K562 (cell line): Measurements from ENCODE around the gene PSMB4. TPM values are rescaled to one million over a fixed set of nuclear protein-coding genes. Genes with fewer than 3 reads are reported as not detected.

Source experiments
- BACH1 ChIP-seq: fragments of 200-800 bp; sonication (Bioruptor generic); IDR thresholded peaks from 2 replicates; pipeline ENCODE4 v1.6.1; 2016; ENCODE audit warnings: missing genetic modification characterization, missing compliant biosample characterization
- CBFB ChIP-seq: sonication (generic); formaldehyde crosslinking; IDR thresholded peaks from 2 replicates; pipeline ENCODE4 v1.4.0; 2020; ENCODE audit warnings: mild to moderate bottlenecking, missing genetic modification reagents
- CCNT2 ChIP-seq: IDR thresholded peaks from 2 replicates; pipeline ENCODE4 v1.6.1; 2011; ENCODE audit warnings: borderline replicate concordance, low read depth, mild to moderate bottlenecking, moderate library complexity, mixed read lengths, low read length; ENCODE audit not compliant: insufficient read length; ENCODE audit errors: extremely low read depth
- CTBP1 ChIP-seq: fragments of 450-650 bp; IDR thresholded peaks from 2 replicates; pipeline ENCODE4 v1.6.1; 2016; ENCODE audit warnings: borderline replicate concordance
- ETV1 ChIP-seq: fragments of 450-650 bp; conservative IDR thresholded peaks from 2 replicates; pipeline ENCODE4 v1.6.1; 2016; ENCODE audit warnings: missing genetic modification characterization, control low read depth, low read depth, missing compliant biosample characterization
- MYNN ChIP-seq, 2 experiments: sonication (generic); formaldehyde crosslinking in 1 of 2; IDR thresholded peaks; 2 replicates each; pipeline versions ENCODE4 v1.5.0 to v1.6.1; 2016 to 2020; ENCODE audit warnings: antibody characterized with exemption in 1 of 2, missing genetic modification reagents in 1 of 2
- NCOA6 ChIP-seq: fragments of 450-650 bp; IDR thresholded peaks from 2 replicates; pipeline ENCODE4 v1.6.1; 2017; ENCODE audit warnings: mild to moderate bottlenecking
- NELFE ChIP-seq: IDR thresholded peaks from 2 replicates; pipeline ENCODE4 v1.6.1; 2011; ENCODE audit warnings: mild to moderate bottlenecking; ENCODE audit not compliant: insufficient read depth, insufficient read length
- NEUROD1 ChIP-seq: fragments of 150-350 bp; IDR thresholded peaks from 2 replicates; pipeline ENCODE4 v1.6.1; 2014; ENCODE audit warnings: borderline replicate concordance, low read length, low read depth; ENCODE audit not compliant: partially characterized antibody
- RBBP5 ChIP-seq: fragments of 200-600 bp; sonication (generic); IDR thresholded peaks from 2 replicates; pipeline ENCODE4 v1.6.1; 2012; ENCODE audit warnings: borderline replicate concordance, mild to moderate bottlenecking, low read length, control low read depth, inconsistent platforms; ENCODE audit not compliant: insufficient read depth, poor library complexity, severe bottlenecking
- SIN3A ChIP-seq, 2 experiments: fragments of 150-350 bp in 1 of 2; IDR thresholded peaks; 2 replicates each; pipeline ENCODE4 v1.6.1; 2011 to 2016; ENCODE audit warnings: borderline replicate concordance in 2 of 2, low read depth in 2 of 2, low read length in 2 of 2, mild to moderate bottlenecking in 2 of 2, moderate library complexity in 2 of 2; ENCODE audit not compliant: control insufficient read depth in 1 of 2
- SMARCC2 ChIP-seq: fragments of 450-650 bp; IDR thresholded peaks from 2 replicates; pipeline ENCODE4 v1.6.1; 2017; ENCODE audit warnings: antibody characterized with exemption, moderate library complexity, mild to moderate bottlenecking, low read depth
- SOX6 ChIP-seq: fragments of 450-650 bp; IDR thresholded peaks from 2 replicates; pipeline ENCODE4 v1.6.1; 2014; ENCODE audit warnings: mild to moderate bottlenecking
- SP1 ChIP-seq: sonication (generic); formaldehyde crosslinking; IDR thresholded peaks from 2 replicates; pipeline ENCODE4 v1.8.1; 2022; ENCODE audit warnings: mild to moderate bottlenecking, missing genetic modification reagents
- SRSF7 ChIP-seq: fragments of 200-400 bp; formaldehyde crosslinking; optimal IDR thresholded peaks from 2 replicates; pipeline ENCODE3; 2017; ENCODE audit warnings: mild to moderate bottlenecking, low read depth, low read length
- TAF7 ChIP-seq: fragments of 450-650 bp; IDR thresholded peaks from 2 replicates; pipeline ENCODE4 v1.6.1; 2016; ENCODE audit warnings: missing genetic modification characterization, missing compliant biosample characterization
- ZFX ChIP-seq: sonication (generic); formaldehyde crosslinking; IDR thresholded peaks from 2 replicates; pipeline ENCODE4 v1.8.0; 2022; ENCODE audit warnings: mild to moderate bottlenecking, missing genetic modification reagents, moderate library complexity
- ZNF384 ChIP-seq: IDR thresholded peaks from 2 replicates; pipeline ENCODE4 v1.6.1; 2012; ENCODE audit warnings: low read depth, low read length, improper control_type of control experiment
- ZNF584 ChIP-seq: fragments of 200-800 bp; sonication (Bioruptor generic); IDR thresholded peaks from 2 replicates; pipeline ENCODE4 v1.6.1; 2016; ENCODE audit warnings: low read depth, mild to moderate bottlenecking, missing genetic modification characterization, missing compliant biosample characterization
- ZNF79 ChIP-seq: fragments of 250-450 bp; sonication (Bioruptor Pico); IDR thresholded peaks from 2 replicates; pipeline ENCODE4 v1.4.0; 2020; ENCODE audit warnings: low read depth, mild to moderate bottlenecking, moderate library complexity
- ZZZ3 ChIP-seq: fragments of 450-650 bp; IDR thresholded peaks from 2 replicates; pipeline ENCODE4 v1.6.1; 2016; ENCODE audit warnings: antibody characterized with exemption, mild to moderate bottlenecking, moderate library complexity
- polyA plus RNA-seq, 8 experiments: library from polyadenylated mRNA; depleted of rRNA in 4 of 8; stranded (reverse) in 5 of 8; unstranded in 3 of 8; fragments of >200 nt; fragmentation: Nextera tagmentation in 2 of 8; fragmentation: Illumina TruSeq in 1 of 8; extraction: Ambion mirVana in 2 of 8; extraction: Trizol in 1 of 8; gene quantifications; 2 replicates each; pipeline versions ENCODE4 v1.2.1 to v1.2.3, GENCODE V29; 2011 to 2014; ENCODE audit warnings: inconsistent platforms in 1 of 8, missing spikeins in 1 of 8
- total RNA-seq, 7 experiments: library from RNA; depleted of rRNA in 6 of 7; stranded (reverse); fragments of >200 nt in 6 of 7; fragmentation: Illumina TruSeq in 2 of 7; extraction: Trizol in 2 of 7; gene quantifications; 2 replicates each; pipeline versions ENCODE4 v1.2.1 to v1.2.3, GENCODE V29; 2011 to 2021; ENCODE audit warnings: low replicate concordance in 1 of 7
- TF ChIP-seq, protein P1 (sequence below), 2 experiments: fragments of 450-650 bp; IDR thresholded peaks; 2 replicates each; pipeline ENCODE4 v1.6.1; 2018; ENCODE audit warnings: mild to moderate bottlenecking in 2 of 2, low read depth in 1 of 2; ENCODE audit not compliant: partially characterized antibody in 2 of 2

Gene PSMB4
- total and polyA plus RNA-seq, 9 of the 15 experiments (the other 6 are each of a cell fraction or from before 2014, with no cell fraction given), result 397 to 674 (median 475) TPM

GRCh38 chr1:151399324-151400171 is at the start of gene PSMB4 (continued):
- TF ChIP-seq, protein P1, sequence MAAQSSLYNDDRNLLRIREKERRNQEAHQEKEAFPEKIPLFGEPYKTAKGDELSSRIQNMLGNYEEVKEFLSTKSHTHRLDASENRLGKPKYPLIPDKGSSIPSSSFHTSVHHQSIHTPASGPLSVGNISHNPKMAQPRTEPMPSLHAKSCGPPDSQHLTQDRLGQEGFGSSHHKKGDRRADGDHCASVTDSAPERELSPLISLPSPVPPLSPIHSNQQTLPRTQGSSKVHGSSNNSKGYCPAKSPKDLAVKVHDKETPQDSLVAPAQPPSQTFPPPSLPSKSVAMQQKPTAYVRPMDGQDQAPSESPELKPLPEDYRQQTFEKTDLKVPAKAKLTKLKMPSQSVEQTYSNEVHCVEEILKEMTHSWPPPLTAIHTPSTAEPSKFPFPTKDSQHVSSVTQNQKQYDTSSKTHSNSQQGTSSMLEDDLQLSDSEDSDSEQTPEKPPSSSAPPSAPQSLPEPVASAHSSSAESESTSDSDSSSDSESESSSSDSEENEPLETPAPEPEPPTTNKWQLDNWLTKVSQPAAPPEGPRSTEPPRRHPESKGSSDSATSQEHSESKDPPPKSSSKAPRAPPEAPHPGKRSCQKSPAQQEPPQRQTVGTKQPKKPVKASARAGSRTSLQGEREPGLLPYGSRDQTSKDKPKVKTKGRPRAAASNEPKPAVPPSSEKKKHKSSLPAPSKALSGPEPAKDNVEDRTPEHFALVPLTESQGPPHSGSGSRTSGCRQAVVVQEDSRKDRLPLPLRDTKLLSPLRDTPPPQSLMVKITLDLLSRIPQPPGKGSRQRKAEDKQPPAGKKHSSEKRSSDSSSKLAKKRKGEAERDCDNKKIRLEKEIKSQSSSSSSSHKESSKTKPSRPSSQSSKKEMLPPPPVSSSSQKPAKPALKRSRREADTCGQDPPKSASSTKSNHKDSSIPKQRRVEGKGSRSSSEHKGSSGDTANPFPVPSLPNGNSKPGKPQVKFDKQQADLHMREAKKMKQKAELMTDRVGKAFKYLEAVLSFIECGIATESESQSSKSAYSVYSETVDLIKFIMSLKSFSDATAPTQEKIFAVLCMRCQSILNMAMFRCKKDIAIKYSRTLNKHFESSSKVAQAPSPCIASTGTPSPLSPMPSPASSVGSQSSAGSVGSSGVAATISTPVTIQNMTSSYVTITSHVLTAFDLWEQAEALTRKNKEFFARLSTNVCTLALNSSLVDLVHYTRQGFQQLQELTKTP (IDR thresholded peaks at IDR 0.05; ENCODE audit: low read depth in 1 of 2, partially characterized antibody in 2 of 2), result no peak
- TF ChIP-seq SP1 (CRISPR knock-in tag) (peak; percentile 81), NELFE (no peak), CBFB (CRISPR knock-in tag) (0 out of 2 replicates have a peak, but pooled peaks have one; percentile 50), CTBP1 (peak; percentile 82), TAF7 (tag) (peak; percentile 74), RBBP5 (peak; percentile 88), SRSF7 (no peak), ETV1 (tag) (peak; percentile 90), ZNF384 (peak; percentile 82), SOX6 (peak; percentile 50; the same call in 1 of the 2 replicates), MYNN (IDR thresholded peaks at IDR 0.05) (no peak), MYNN (CRISPR knock-in tag; IDR thresholded peaks at IDR 0.05) (no peak), SIN3A (IDR thresholded peaks at IDR 0.05; ENCODE audit: borderline replicate concordance in 2 of 2, control insufficient read depth in 1 of 2, low read depth in 2 of 2, low read length in 2 of 2) (0 out of 4 replicates have a peak, but pooled peaks of 1 of the 2 experiments have one; percentile 35), BACH1 (tag) (no peak), ZNF584 (CRISPR knock-in tag) (no peak), ZNF79 (CRISPR knock-in tag) (no peak), ZZZ3 (no peak), ZFX (CRISPR knock-in tag) (peak; percentile 95), SMARCC2 (no peak), NCOA6 (no peak), NEUROD1 (no peak), CCNT2 (no peak)
